ENCODE data around the gene PIK3AP1.
A peak's percentile ranks its signal among the peaks of the same experiment; 100 is the strongest.
"Not testable (repeated sequence)": the region's sequence is repeated elsewhere in the genome, so short reads cannot be mapped to it uniquely, and the experiment has no call there.

The PIK3AP1 gene

DNA sequence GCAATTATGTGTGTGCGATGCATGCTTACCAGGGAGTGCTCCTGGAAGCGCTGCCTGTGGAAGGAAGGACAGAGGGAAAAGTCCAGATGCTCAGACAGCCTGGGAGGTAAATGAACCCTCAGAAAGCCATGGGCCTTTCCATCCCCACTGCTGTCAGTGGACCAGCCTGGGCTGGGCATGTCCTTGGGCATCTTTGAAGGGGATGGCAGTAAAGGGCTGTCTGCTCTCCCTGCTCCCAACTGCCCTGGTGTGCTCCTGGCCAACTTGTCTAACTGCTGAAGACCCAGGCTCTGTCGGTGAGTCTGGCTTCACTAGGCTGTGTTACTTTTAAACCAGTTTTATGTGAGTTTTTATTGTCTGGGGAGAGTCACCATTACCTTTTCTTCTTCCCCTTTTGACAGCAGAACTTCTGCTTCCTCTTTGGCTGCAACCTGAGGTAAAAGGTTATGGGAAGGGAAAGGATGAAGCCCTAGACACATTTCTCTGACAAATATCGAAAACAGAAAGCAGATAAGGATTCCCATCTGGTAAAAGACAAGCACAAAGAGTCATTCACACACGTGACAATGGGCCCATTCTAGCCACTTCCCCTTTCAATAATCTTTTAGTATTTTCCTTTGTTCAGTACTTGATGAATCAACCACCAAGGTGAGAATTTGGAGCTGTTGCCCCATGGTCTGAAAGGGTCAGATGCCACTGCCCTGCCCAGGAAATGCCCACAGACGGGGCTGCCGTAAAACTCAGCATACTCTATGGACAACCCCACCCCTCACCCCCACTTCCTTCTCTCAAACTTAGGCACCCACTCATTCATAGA lies 27.6 kb upstream of the PIK3AP1 start:
- H3K4me3 ChIP-seq (ENCODE audit: low read depth, low read length) = no peak overlapping the region
- H2AFZ ChIP-seq (ENCODE audit: low read length, unreplicated experiment) = no peak overlapping the region
- H3K36me3 ChIP-seq (ENCODE audit: insufficient read depth, low read length) = no peaks in the 10 kb centered on the region
- no peaks in the 10 kb centered on the region for H3K27me3 ChIP-seq (ENCODE audit: insufficient read depth, low read length)
- no peaks in the 10 kb centered on the region for H3K4me1 ChIP-seq (ENCODE audit: control insufficient read depth, insufficient read depth, low read length, unreplicated experiment)
- no peak overlapping the region for H3K27ac ChIP-seq (ENCODE audit: low read depth, low read length)
- no peaks in the 10 kb centered on the region for H3K79me2 ChIP-seq (ENCODE audit: control insufficient read depth, insufficient read depth, low read length, unreplicated experiment)

DNA sequence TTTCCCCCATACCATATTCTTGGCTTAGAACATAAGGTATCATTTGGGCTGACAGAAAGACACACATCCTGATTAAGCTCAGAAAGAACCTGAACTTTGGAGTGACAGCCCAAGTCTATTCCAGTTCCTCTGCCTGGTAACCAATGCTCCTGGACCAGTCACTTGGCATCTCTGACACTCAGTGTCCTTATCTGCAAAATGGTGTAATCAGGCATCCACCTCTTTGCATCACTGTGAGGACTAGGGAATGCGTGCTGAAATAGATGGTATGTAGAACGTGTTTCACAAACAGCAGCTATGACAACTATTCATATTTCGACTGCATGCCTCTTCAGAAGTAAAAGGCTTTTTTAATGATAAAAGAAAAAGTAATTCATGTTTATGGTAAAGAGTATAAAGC lies 26.2 kb upstream of the PIK3AP1 start:
- Histone ChIP-seq H3K27me3 (ENCODE audit: insufficient read depth, low read length) (no peaks in the 10 kb centered on the region), H2AFZ (ENCODE audit: low read length, unreplicated experiment) (no peak overlapping the region), H3K36me3 (ENCODE audit: insufficient read depth, low read length) (no peaks in the 10 kb centered on the region), H3K4me1 (ENCODE audit: control insufficient read depth, insufficient read depth, low read length, unreplicated experiment) (no peaks in the 10 kb centered on the region), H3K27ac (ENCODE audit: low read depth, low read length) (no peak overlapping the region), H3K79me2 (ENCODE audit: control insufficient read depth, insufficient read depth, low read length, unreplicated experiment) (no peaks in the 10 kb centered on the region), H3K4me3 (ENCODE audit: low read depth, low read length) (no peak overlapping the region)

DNA sequence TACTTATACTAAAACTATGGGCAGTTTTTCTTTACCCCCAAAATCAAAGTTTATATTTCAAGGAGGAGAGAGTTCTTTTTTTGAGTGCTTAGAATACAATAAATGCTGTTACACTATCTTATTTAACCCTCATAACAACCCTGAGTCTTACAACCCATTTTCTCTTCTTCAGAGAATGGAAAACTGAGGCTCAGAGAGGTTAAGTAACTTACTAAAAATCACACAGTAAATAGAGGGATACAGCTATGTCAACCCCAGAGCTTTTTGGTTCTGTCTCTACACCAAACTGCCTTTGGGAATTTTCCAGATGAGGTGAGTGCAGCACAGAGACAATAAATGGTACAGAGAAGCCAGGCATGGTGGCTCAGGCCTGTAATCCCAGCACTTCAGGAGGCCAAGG lies 25.6 kb upstream of the PIK3AP1 start:
- Histone ChIP-seq H3K27ac (ENCODE audit: low read depth, low read length) (no peak overlapping the region), H3K36me3 (ENCODE audit: insufficient read depth, low read length) (no peaks in the 10 kb centered on the region), H2AFZ (ENCODE audit: low read length, unreplicated experiment) (no peak overlapping the region), H3K79me2 (ENCODE audit: control insufficient read depth, insufficient read depth, low read length, unreplicated experiment) (no peaks in the 10 kb centered on the region), H3K4me3 (ENCODE audit: low read depth, low read length) (no peak overlapping the region), H3K27me3 (ENCODE audit: insufficient read depth, low read length) (no peaks in the 10 kb centered on the region), H3K4me1 (ENCODE audit: control insufficient read depth, insufficient read depth, low read length, unreplicated experiment) (no peaks in the 10 kb centered on the region)

DNA sequence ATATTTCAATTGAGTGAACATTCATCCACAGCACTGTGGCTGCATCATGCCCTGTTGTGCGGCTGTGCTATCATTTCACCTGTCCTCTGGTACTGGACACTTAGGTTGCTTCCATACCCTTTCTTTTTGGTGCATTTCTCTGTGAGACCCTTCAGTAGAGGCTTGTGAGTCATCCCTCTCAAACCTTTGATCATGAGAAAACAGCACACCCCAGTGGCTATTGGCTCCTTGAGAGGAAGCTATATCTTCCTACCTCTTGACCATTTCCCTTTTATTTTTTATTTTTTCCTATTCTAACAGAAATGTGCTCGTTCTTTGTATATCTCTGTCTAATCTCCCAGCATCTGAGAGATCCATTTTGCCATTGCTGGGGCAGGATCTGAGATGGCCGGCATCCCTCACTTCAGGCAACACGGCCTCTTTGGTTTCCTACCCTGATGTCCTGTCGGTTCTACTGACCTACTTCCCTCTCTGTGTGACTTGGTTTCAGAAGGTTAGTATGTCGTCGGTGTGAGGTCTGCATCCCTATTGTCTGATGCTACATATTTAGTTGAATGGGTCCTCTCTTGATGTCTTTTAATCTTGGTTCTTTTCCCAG lies 23.8 kb upstream of the PIK3AP1 start:
- H3K4me1 ChIP-seq (ENCODE audit: control insufficient read depth, insufficient read depth, low read length, unreplicated experiment) = no peaks in the 10 kb centered on the region
- no peak overlapping the region for H3K27ac ChIP-seq (ENCODE audit: low read depth, low read length)
- H3K27me3 ChIP-seq (ENCODE audit: insufficient read depth, low read length) = no peaks in the 10 kb centered on the region
- H3K36me3 ChIP-seq (ENCODE audit: insufficient read depth, low read length) = no peaks in the 10 kb centered on the region
- no peak overlapping the region for H2AFZ ChIP-seq (ENCODE audit: low read length, unreplicated experiment)
- H3K4me3 ChIP-seq (ENCODE audit: low read depth, low read length) = no peak overlapping the region
- no peaks in the 10 kb centered on the region for H3K79me2 ChIP-seq (ENCODE audit: control insufficient read depth, insufficient read depth, low read length, unreplicated experiment)

DNA sequence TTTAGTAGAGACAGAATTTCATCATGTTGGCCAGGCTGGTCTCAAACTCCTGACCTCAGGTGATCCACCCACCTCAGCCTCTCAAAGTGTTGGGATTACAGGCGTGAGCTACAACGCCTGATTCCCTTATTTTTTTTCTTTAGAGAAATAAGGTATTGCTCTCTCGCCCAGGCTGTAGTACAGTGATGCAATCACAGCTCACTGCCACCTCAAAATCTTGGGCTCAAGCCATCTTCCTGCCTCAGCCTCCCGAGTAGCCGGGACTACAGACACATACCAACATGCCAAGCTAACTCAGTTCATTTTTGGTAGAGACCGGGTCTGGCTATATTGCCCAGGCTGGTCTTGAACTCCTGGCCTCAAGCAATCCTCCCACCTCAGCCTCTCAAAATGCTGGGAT lies 21.2 kb upstream of the PIK3AP1 start:
- not testable (repeated sequence) for H2AFZ ChIP-seq (ENCODE audit: low read length, unreplicated experiment); H3K4me3 ChIP-seq (ENCODE audit: low read depth, low read length); H3K4me1 ChIP-seq (ENCODE audit: control insufficient read depth, insufficient read depth, low read length, unreplicated experiment); H3K27ac ChIP-seq (ENCODE audit: low read depth, low read length); H3K36me3 ChIP-seq (ENCODE audit: insufficient read depth, low read length); H3K27me3 ChIP-seq (ENCODE audit: insufficient read depth, low read length); H3K79me2 ChIP-seq (ENCODE audit: control insufficient read depth, insufficient read depth, low read length, unreplicated experiment)

DNA sequence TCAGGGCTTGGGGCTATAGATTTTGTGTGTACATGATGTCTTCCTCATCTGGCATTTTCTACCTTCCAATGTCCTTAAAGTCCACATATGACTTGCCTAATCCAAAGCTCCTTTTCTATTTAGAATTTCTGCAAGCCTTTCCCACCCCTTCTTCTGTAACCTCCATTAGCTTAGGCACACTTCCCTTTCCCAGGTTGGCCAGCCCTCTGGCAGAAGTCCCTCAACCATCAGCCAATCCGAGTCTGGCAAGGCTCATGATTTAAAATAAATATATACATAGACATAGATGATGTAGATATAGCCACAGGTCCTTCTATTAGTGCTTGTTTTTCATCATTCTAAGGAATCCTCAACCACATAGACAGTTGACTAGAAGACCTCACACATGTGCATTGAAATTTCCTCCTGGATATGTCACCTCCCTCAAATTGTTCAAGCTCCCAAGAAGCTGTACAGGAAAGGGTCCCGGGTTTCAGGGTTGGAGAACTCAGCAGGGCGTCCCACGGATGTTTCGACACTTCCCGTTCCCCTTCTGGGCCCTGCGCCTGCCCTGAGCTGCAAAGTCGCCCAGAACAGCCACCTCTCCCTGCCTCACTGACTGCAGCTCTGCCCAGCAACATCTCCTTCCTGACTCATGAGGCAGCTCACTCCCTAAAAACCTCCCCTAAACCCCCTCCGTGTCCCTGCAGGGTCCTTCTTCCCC lies 20.4 kb upstream of the PIK3AP1 start:
- no peaks in the 10 kb centered on the region for H3K79me2 ChIP-seq (ENCODE audit: control insufficient read depth, insufficient read depth, low read length, unreplicated experiment)
- H3K27ac ChIP-seq (ENCODE audit: low read depth, low read length) = no peak overlapping the region
- H3K4me1 ChIP-seq (ENCODE audit: control insufficient read depth, insufficient read depth, low read length, unreplicated experiment) = no peaks in the 10 kb centered on the region
- no peaks in the 10 kb centered on the region for H3K36me3 ChIP-seq (ENCODE audit: insufficient read depth, low read length)
- no peak overlapping the region for H3K4me3 ChIP-seq (ENCODE audit: low read depth, low read length)
- no peaks in the 10 kb centered on the region for H3K27me3 ChIP-seq (ENCODE audit: insufficient read depth, low read length)
- no peak overlapping the region for H2AFZ ChIP-seq (ENCODE audit: low read length, unreplicated experiment)

DNA sequence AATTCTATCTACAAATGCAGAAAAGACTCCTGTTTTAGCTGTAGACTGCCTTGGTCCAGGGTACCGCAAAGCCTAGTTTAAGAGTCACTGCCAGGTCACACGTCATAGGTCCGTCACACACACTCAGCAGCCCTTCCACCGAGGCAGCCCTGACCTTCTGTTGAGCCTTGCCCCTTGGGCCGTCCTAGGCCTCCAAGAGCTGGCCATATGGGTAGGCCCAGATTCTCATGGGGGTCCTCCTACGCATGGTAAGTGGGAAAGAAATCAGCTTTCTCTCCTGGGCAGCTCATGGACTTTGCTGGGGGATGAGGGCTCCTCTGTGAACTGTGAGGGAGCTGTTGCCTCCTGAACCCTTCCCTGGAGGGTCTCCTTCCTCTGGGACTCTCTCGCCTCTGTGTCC lies 19.8 kb upstream of the PIK3AP1 start:
- H3K4me3 ChIP-seq (ENCODE audit: low read depth, low read length) = no peak overlapping the region
- no peaks in the 10 kb centered on the region for H3K79me2 ChIP-seq (ENCODE audit: control insufficient read depth, insufficient read depth, low read length, unreplicated experiment)
- H3K27me3 ChIP-seq (ENCODE audit: insufficient read depth, low read length) = no peaks in the 10 kb centered on the region
- H3K4me1 ChIP-seq (ENCODE audit: control insufficient read depth, insufficient read depth, low read length, unreplicated experiment) = no peaks in the 10 kb centered on the region
- H3K27ac ChIP-seq (ENCODE audit: low read depth, low read length) = no peak overlapping the region
- no peak overlapping the region for H2AFZ ChIP-seq (ENCODE audit: low read length, unreplicated experiment)
- no peaks in the 10 kb centered on the region for H3K36me3 ChIP-seq (ENCODE audit: insufficient read depth, low read length)

DNA sequence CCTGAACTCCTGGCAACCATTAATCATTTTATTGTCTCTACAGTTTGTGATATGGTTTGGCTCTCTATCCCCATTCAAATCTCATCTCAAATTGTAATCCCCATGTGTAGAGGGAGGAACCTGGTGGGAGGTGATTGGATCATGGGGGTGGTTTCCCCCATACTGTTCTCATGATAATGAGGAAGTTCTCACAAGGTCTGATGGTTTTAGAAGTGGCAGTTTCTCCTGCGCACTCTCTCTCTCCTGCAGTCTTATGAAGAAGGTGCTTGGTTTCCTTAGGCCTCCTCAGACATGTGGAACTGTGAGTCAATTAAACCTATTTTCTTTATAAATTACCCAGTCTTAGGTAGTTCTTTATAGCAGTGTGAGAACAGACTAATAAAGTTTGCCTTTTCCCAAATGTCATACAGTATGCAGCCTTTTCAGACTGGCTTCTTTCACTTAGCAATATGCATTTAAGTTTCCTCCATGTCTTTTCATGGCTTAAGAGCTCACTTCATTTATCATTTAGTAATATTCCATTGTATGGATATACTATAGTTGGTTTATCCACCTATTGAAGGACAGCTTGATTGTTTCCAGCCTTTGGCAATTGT lies 17.1 kb upstream of the PIK3AP1 start:
- H3K4me1 ChIP-seq (ENCODE audit: control insufficient read depth, insufficient read depth, low read length, unreplicated experiment); H3K4me3 ChIP-seq (ENCODE audit: low read depth, low read length); H3K79me2 ChIP-seq (ENCODE audit: control insufficient read depth, insufficient read depth, low read length, unreplicated experiment); H2AFZ ChIP-seq (ENCODE audit: low read length, unreplicated experiment); H3K27me3 ChIP-seq (ENCODE audit: insufficient read depth, low read length); H3K36me3 ChIP-seq (ENCODE audit: insufficient read depth, low read length); H3K27ac ChIP-seq (ENCODE audit: low read depth, low read length): not testable (repeated sequence)

DNA sequence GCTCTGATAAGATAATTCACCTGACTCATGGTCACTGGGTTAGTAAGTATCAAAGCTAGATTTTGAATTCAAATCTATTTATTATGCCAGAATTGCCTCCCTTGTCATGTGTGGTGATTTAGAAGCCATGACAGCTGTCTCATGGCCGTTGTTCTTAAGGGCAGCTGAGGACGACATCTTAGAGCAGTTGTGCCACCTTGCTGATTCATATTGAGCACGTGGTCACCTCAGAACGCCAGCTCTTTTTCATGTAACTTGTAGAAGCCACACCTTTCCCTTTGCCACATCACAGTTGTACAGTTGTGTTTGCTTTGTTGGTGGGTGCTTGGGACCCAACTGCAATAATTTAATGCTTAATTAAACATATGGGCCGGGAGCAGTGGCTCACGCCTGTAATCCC lies 4.3 kb upstream of the PIK3AP1 start:
- Histone ChIP-seq H2AFZ (ENCODE audit: low read length, unreplicated experiment) (no peak overlapping the region), H3K4me1 (ENCODE audit: control insufficient read depth, insufficient read depth, low read length, unreplicated experiment) (no peaks in the 10 kb centered on the region), H3K36me3 (ENCODE audit: insufficient read depth, low read length) (no peaks in the 10 kb centered on the region), H3K27me3 (ENCODE audit: insufficient read depth, low read length) (peaks cover 28% of the 10 kb centered on the region), H3K79me2 (ENCODE audit: control insufficient read depth, insufficient read depth, low read length, unreplicated experiment) (no peaks in the 10 kb centered on the region), H3K27ac (ENCODE audit: low read depth, low read length) (no peak overlapping the region), H3K4me3 (ENCODE audit: low read depth, low read length) (no peak overlapping the region)

DNA sequence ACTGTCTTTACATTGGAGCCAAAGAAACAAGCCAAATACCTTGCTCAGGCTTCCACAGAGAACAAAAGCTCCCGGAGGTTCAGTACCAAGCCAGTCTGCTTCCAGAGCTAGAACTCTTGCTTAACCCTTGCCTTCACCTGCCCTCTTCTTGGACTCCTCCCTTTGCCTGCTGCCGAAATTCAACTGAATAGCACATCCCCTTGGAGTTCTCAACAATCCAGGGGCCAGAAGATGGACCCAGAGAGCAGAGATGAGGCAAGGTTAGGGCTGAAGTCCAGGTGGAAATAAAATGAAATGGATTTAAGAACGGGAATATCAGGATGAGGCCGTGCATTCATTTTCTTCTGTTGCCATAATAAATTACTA lies 876 bp upstream of the PIK3AP1 start:
- no peak overlapping the region for H2AFZ ChIP-seq (ENCODE audit: low read length, unreplicated experiment)
- no peak overlapping the region for H3K27ac ChIP-seq (ENCODE audit: low read depth, low read length)
- H3K27me3 ChIP-seq (ENCODE audit: insufficient read depth, low read length) = peaks cover 39% of the 10 kb centered on the region
- H3K79me2 ChIP-seq (ENCODE audit: control insufficient read depth, insufficient read depth, low read length, unreplicated experiment) = no peaks in the 10 kb centered on the region
- H3K36me3 ChIP-seq (ENCODE audit: insufficient read depth, low read length) = no peaks in the 10 kb centered on the region
- 0 out of 2 replicates have a peak overlapping the region, but pooled peaks have one; percentile 68 for H3K4me3 ChIP-seq (ENCODE audit: low read depth, low read length)
- H3K4me1 ChIP-seq (ENCODE audit: control insufficient read depth, insufficient read depth, low read length, unreplicated experiment) = no peaks in the 10 kb centered on the region

Data from ACC112 (cell line).